Ramos (cell line): ENCODE results near the gene NEUROG2.

ENCODE experiments used
- in situ Hi-C: fragments of 300-500 bp; cut with MboI; formaldehyde crosslinking; loops from one replicate; pipeline ENCODE4 v1.14.3; 2022; ENCODE audit warnings: low sequenced_read_pairs; ENCODE audit not compliant: unreplicated experiment

Gene NEUROG2

GRCh38 chr4:112522431-112522830 lies 6.5 kb upstream of the NEUROG2 start:
- in situ Hi-C loops = loop anchor here (5.0 to 25.0 kb wide), 4 partner anchors 185 to 448 kb away; no protein-coding TSS in a partner anchor

DNA sequence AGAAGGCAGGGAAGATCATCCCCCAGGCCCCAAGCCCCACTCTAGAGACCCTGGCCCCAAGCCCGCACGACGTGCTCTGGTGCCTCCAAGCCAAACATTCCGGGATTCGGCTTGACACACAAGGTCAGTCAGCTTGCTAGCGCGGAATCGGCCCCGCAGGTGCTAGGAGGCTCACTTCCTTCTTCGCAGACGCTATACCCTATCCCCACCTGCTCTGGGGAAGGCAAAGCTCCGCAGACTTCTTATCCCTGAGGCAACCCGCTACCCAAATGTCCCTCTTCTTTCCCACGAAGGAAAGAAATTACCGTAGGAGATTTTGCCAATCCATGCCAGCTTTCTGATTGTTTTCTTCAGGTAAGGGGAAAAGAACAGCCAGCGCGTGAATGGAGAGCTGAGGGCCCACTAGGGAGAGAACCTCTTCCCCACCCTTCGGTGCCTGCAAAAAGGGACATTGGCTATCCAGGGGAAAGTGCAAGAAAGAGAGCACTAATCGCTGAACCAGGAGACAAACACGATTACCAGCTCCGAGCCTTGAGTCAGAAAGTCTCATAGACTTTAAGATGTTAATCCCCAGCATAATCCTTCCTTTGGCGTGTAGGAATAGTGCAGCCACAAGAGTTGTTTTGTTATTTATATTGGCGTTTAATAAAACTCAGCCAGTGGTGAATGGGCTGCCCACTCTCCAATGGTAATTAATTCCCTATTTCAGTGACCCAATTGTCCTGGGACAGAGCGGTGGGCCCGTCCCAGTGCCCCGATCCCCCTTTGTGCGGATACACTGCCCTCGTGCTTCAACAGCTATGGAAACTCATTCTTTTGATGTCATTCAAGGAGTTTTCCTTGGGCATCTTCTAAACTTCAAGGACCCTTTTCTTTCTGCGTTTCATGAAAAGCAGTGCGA lies 5.4 kb upstream of the NEUROG2 start:
- in situ Hi-C loops = loop anchor here (5.0 to 25.0 kb wide), 4 partner anchors 184 to 447 kb away; no protein-coding TSS in a partner anchor

GRCh38 chr4:112520598-112521122 lies 4.7 kb upstream of the NEUROG2 start:
- in situ Hi-C loops = loop anchor here (5.0 to 25.0 kb wide), 4 partner anchors 183 to 446 kb away; no protein-coding TSS in a partner anchor

DNA sequence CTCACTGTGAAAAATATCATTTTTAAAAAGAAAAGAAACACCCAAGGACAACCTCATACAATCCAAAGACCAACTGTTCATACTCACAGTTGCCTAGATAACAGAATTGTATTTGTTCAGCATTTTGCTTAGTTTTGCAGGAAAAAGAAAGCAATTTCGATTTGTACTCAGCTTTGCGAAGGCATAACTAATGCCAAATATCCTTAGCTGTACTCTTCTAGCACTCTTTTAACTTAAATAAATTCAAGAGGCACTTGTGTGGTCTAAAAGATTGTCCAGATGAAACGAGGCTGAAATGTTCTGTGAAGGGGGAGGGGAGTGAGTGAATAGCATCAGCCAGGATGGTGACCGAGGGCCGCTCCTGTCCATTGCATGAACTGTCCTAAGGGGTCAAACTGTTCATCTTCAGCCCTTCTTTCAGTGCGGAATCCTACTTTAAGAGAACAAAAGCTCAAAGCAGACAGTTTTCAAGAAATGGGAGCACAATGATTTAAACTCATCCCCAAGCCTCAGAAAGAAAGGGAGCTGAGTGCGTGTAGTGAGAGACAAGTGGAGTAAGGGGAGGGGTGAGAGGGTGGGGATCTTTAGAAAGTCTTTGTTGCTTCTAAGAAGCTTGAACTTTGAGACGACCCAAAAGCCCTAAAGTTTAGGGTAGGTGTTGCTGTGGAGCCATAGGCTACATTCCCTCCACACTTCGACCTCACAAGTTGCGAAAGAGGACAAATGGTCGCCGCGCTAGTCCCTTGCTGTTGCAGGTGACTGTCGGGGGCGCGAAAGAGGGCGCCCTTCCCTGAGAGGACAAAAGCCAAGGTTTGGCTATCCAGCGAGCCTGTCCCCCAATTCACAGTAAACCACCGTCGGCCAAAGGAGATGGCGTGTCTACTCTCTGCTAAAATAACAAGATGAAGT lies 4.0 kb upstream of the NEUROG2 start:
- in situ Hi-C loops = loop anchor here (5.0 to 25.0 kb wide), 4 partner anchors 183 to 445 kb away; no protein-coding TSS in a partner anchor

DNA sequence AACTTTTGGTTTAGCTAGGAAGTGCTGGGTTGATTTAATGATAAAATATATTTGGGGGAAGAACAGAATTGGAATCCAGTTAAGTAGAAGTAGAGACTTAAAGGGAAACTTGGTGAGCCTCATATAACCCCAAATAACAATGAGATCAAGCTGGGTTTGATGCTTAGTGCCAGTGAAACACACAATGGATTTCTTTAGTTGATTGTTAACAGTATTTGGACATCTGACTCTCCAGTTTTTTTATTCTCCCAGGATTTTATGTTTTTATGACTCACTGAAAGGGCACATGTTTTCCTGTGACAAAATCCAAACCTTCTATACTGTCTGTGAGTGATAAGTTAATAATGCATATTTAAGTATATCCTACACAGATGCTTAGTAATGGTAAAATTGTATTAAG lies 2.7 kb upstream of the NEUROG2 start:
- in situ Hi-C loops = loop anchor here (25.0 kb wide), 1 partner anchor 181 kb away; no protein-coding TSS in a partner anchor

DNA sequence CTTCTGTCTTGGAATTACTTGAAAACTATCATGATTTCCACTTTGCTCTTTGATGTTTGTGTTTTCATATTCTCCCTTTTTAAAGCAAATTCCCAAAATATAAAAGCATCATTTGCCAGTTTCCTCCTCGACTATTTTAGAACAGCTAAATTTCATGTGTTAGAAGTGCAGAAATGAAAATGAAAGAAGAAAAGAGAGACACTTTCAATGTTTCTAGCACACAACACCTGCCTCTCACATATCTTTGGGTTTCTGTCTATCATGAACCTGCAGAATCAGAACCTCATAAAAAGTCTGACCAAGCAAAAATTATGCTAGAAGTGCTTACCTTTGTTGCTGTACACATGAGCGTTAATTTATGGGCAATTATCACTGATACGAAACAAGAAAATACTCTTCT lies 1.9 kb upstream of the NEUROG2 start:
- in situ Hi-C loops = loop anchor here (25.0 kb wide), 1 partner anchor 181 kb away; no protein-coding TSS in a partner anchor

DNA sequence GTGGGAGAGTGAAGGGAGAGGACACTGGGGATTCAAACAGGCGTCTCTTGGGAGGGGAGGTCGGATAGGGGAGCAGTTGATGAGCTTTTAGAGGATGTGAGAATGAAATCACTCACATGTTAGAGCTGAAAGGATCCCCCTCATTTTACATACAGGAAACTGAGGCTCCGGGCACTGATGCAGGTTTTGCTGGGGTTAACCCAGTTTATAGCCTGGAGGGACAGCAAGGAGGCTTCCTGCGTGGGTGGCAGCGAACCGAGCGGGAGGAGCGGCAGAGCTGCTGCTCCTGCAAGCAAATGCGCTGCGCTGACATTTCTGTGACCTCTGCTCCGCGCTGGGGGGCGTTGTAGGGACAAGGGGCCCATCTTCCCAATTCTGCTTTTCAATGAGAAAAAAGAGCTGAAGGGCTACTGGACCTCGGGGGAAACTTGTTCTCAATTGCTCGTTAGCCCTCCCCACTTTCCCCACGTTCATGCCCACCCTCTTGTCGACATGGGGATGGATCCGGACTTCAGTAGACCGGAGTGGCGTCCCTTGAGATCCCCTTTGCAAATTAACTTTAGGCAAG lies 1.2 kb upstream of the NEUROG2 start:
- in situ Hi-C loops = loop anchor here (25.0 kb wide), 1 partner anchor 180 kb away; no protein-coding TSS in a partner anchor

GRCh38 chr4:112516471-112517066 lies 589 bp upstream of the NEUROG2 start:
- in situ Hi-C loops = loop anchor here (25.0 kb wide), 1 partner anchor 179 kb away; no protein-coding TSS in a partner anchor

- in situ Hi-C loops = loop anchor here (25.0 kb wide), 1 partner anchor 178 kb away; no protein-coding TSS in a partner anchor
These were observed 548 bp downstream of the NEUROG2 start for GRCh38 chr4:112515198-112516065.

- in situ Hi-C loops = loop anchor here (25.0 kb wide), 1 partner anchor 177 kb away; no protein-coding TSS in a partner anchor
These were observed 1.3 kb downstream of the NEUROG2 start for GRCh38 chr4:112514647-112515197.

- in situ Hi-C loops = loop anchor here (25.0 kb wide), 1 partner anchor 177 kb away; no protein-coding TSS in a partner anchor
These were observed 1.9 kb downstream of the NEUROG2 start for GRCh38 chr4:112513971-112514646.

DNA sequence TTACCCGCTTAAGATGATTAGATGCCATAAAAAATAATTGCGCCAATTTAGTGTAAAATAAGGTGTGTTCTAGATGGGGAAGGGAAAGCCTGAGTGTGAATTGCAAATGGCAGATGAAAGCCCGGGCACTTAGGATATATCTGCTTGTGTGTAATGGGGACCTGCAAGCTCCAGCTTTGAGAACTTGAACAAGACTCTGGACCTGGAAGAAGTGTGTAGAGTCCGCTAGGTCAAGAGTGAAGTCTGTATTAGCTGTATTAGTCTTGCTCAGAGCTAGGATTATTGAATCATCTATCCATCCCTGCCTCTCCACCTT lies 4.2 kb downstream of the NEUROG2 start:
- in situ Hi-C loops = loop anchor here (25.0 kb wide), 1 partner anchor 174 kb away; no protein-coding TSS in a partner anchor

GRCh38 chr4:112511093-112511802 lies 4.7 kb downstream of the NEUROG2 start:
- in situ Hi-C loops = loop anchor here (25.0 kb wide), 1 partner anchor 174 kb away; no protein-coding TSS in a partner anchor

DNA sequence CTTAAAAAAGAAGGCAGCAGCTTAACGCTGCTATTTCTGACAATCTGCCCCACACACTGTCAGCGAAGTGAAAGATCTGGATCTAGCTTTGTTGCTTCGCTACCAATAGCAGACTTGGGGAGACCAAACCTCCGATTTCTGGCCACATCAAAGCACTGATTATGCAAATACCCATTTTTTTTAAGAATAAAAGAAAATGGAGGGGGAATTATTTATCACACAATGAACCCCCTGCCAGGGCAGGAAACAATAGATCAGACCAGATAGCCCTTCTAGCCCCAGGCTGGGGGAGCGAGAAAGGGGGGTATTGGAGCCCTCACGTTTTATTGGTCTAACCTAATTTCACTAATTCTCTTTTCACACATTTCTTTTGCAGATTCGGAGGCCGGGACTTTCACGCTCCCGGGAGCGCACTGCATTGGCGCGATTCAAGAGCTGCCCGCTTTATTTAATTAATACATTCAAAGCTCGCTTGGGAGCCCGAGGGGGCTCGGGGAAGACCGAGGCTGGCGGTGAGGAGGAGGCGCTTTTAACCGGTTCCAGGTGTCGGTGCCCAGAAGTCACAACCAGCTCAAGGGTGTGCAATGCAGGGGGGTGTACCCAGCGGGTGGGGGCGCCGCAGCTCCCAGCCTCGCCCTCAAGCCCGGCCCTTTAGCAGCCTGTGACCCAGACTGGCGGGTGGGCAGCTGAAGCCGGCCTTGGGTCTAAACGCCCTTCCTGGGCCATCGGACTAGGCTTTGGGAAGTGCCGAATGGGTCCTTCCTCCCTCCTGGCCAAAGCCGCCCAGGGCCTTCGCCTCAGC lies 5.5 kb downstream of the NEUROG2 start:
- in situ Hi-C loops = loop anchor here (25.0 kb wide), 1 partner anchor 173 kb away; no protein-coding TSS in a partner anchor

- in situ Hi-C loops = loop anchor here (25.0 kb wide), 1 partner anchor 172 kb away; no protein-coding TSS in a partner anchor
These were observed 6.5 kb downstream of the NEUROG2 start for GRCh38 chr4:112509243-112510141.
